ENCODE measurements around the gene ST3GAL3.

Gene ST3GAL3

DNA sequence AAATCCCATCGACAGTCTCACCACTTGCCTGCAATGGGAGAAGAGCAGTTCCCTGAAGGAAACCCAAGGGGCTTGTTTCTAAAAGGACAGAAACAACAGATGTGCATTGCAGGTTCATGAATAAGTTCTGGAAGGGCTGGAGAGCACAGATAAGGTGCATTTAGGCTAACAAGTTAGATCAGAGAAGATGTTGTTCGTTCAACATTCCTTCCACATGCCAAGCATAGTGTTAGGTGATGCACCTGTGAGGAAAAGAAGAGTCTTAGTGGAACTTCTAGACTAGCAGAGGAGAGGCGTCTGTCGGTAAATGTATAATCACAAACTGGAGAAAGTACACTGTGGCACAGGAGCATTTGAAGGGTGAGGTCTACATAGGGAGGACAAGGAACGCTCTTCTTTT is 98.0 kb downstream of the ST3GAL3 start:
- H3K36me3 ChIP-seq (ENCODE audit: control insufficient read depth in 2 of 2, insufficient read depth in 1 of 2, low read length in 2 of 2), result no peaks in the 10 kb centered on the region
- no peaks in the 10 kb centered on the region for H3K9me3 ChIP-seq (ENCODE audit: control insufficient read depth, insufficient read depth, low read depth, low read length)
- TF ChIP-seq, protein P1, sequence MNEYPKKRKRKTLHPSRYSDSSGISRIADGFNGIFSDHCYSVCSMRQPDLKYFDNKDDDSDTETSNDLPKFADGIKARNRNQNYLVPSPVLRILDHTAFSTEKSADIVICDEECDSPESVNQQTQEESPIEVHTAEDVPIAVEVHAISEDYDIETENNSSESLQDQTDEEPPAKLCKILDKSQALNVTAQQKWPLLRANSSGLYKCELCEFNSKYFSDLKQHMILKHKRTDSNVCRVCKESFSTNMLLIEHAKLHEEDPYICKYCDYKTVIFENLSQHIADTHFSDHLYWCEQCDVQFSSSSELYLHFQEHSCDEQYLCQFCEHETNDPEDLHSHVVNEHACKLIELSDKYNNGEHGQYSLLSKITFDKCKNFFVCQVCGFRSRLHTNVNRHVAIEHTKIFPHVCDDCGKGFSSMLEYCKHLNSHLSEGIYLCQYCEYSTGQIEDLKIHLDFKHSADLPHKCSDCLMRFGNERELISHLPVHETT (tag by site-specific recombination; IDR thresholded peaks at IDR 0.05), result no peak
- no peak for TF ChIP-seq EGR2 (tag by site-specific recombination; IDR thresholded peaks at IDR 0.05; ENCODE audit: low read depth)
- TF ChIP-seq, protein P2, sequence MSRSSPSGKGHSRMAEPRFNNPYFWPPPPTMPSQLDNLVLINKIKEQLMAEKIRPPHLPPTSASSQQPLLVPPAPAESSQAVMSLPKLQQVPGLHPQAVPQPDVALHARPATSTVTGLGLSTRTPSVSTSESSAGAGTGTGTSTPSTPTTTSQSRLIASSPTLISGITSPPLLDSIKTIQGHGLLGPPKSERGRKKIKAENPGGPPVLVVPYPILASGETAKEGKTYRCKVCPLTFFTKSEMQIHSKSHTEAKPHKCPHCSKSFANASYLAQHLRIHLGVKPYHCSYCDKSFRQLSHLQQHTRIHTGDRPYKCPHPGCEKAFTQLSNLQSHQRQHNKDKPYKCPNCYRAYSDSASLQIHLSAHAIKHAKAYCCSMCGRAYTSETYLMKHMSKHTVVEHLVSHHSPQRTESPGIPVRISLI (tag by site-specific recombination; IDR thresholded peaks at IDR 0.05), result no peak
- CTCF ChIA-PET, result no interaction called here
- no peak overlapping the region for H3K4me3 ChIP-seq (ENCODE audit: low read depth, low read length)
- no peak overlapping the region for H3K27ac ChIP-seq (ENCODE audit: extremely low read depth, low read depth, low read length)
- POLR2A ChIA-PET, result no interaction called here
- H3K4me1 ChIP-seq (ENCODE audit: control insufficient read depth, insufficient read depth, low read length), result no peaks in the 10 kb centered on the region

DNA sequence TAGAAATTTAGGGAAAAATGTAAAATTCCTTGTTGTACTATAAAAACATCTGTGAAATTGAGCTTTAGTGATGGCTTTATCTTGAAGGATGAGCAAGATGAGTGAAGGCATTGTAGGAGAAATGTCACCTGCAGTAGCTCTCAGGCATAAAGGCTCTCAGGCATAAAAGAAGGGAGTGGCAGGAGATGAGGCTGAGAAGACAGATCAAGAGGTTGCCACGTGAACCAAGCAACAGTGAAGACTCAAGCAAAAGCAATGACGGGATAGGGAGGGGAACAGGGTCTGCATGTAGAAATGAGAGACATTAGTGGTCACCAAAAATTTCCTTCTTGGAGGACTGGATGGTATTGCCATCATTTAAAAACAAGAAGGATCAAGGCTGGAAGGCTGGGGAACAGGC is 98.8 kb downstream of the ST3GAL3 start:
- Histone ChIP-seq H3K27ac (ENCODE audit: extremely low read depth, low read depth, low read length) (no peak overlapping the region), H3K4me3 (ENCODE audit: low read depth, low read length) (no peak overlapping the region), H3K4me1 (ENCODE audit: control insufficient read depth, insufficient read depth, low read length) (no peaks in the 10 kb centered on the region), H3K36me3 (ENCODE audit: control insufficient read depth in 2 of 2, insufficient read depth in 1 of 2, low read length in 2 of 2) (no peaks in the 10 kb centered on the region), H3K9me3 (ENCODE audit: control insufficient read depth, insufficient read depth, low read depth, low read length) (no peaks in the 10 kb centered on the region)
- CTCF ChIA-PET, result no interaction called here
- POLR2A ChIA-PET, result no interaction called here
- TF ChIP-seq, protein P3, sequence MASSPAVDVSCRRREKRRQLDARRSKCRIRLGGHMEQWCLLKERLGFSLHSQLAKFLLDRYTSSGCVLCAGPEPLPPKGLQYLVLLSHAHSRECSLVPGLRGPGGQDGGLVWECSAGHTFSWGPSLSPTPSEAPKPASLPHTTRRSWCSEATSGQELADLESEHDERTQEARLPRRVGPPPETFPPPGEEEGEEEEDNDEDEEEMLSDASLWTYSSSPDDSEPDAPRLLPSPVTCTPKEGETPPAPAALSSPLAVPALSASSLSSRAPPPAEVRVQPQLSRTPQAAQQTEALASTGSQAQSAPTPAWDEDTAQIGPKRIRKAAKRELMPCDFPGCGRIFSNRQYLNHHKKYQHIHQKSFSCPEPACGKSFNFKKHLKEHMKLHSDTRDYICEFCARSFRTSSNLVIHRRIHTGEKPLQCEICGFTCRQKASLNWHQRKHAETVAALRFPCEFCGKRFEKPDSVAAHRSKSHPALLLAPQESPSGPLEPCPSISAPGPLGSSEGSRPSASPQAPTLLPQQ (tag by site-specific recombination; IDR thresholded peaks at IDR 0.05), result no peak
- TF ChIP-seq ZNF561 (tag by site-specific recombination; IDR thresholded peaks at IDR 0.05; ENCODE audit: borderline replicate concordance) (no peak), ZFP41 (tag by site-specific recombination; IDR thresholded peaks at IDR 0.05; ENCODE audit: borderline replicate concordance) (no peak), GLIS1 (tag by site-specific recombination; IDR thresholded peaks at IDR 0.05) (no peak), ZNF521 (tag by site-specific recombination; IDR thresholded peaks at IDR 0.05) (no peak), ZSCAN16 (tag by site-specific recombination; IDR thresholded peaks at IDR 0.05) (no peak), ZNF426 (tag by site-specific recombination; IDR thresholded peaks at IDR 0.05) (no peak), ZNF777 (tag by site-specific recombination; IDR thresholded peaks at IDR 0.05; ENCODE audit: borderline replicate concordance) (no peak), ZNF776 (tag by site-specific recombination; IDR thresholded peaks at IDR 0.05; ENCODE audit: borderline replicate concordance) (no peak), ZNF202 (tag by site-specific recombination; IDR thresholded peaks at IDR 0.05; ENCODE audit: borderline replicate concordance) (no peak), ZNF394 (tag by site-specific recombination; IDR thresholded peaks at IDR 0.05; ENCODE audit: borderline replicate concordance) (no peak), TRIM28 (IDR thresholded peaks at IDR 0.05; ENCODE audit: borderline replicate concordance, low read length) (no peak), BCL11B (tag by site-specific recombination; IDR thresholded peaks at IDR 0.05; ENCODE audit: low read depth) (no peak), SALL2 (tag by site-specific recombination; IDR thresholded peaks at IDR 0.05; ENCODE audit: borderline replicate concordance) (no peak)
- TF ChIP-seq, protein P4, sequence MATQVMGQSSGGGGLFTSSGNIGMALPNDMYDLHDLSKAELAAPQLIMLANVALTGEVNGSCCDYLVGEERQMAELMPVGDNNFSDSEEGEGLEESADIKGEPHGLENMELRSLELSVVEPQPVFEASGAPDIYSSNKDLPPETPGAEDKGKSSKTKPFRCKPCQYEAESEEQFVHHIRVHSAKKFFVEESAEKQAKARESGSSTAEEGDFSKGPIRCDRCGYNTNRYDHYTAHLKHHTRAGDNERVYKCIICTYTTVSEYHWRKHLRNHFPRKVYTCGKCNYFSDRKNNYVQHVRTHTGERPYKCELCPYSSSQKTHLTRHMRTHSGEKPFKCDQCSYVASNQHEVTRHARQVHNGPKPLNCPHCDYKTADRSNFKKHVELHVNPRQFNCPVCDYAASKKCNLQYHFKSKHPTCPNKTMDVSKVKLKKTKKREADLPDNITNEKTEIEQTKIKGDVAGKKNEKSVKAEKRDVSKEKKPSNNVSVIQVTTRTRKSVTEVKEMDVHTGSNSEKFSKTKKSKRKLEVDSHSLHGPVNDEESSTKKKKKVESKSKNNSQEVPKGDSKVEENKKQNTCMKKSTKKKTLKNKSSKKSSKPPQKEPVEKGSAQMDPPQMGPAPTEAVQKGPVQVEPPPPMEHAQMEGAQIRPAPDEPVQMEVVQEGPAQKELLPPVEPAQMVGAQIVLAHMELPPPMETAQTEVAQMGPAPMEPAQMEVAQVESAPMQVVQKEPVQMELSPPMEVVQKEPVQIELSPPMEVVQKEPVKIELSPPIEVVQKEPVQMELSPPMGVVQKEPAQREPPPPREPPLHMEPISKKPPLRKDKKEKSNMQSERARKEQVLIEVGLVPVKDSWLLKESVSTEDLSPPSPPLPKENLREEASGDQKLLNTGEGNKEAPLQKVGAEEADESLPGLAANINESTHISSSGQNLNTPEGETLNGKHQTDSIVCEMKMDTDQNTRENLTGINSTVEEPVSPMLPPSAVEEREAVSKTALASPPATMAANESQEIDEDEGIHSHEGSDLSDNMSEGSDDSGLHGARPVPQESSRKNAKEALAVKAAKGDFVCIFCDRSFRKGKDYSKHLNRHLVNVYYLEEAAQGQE (tag by site-specific recombination; IDR thresholded peaks at IDR 0.05), result no peak
- TF ChIP-seq, protein P5, sequence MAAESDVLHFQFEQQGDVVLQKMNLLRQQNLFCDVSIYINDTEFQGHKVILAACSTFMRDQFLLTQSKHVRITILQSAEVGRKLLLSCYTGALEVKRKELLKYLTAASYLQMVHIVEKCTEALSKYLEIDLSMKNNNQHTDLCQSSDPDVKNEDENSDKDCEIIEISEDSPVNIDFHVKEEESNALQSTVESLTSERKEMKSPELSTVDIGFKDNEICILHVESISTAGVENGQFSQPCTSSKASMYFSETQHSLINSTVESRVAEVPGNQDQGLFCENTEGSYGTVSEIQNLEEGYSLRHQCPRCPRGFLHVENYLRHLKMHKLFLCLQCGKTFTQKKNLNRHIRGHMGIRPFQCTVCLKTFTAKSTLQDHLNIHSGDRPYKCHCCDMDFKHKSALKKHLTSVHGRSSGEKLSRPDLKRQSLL (tag by site-specific recombination; IDR thresholded peaks at IDR 0.05), result no peak
- TF ChIP-seq, protein P6, sequence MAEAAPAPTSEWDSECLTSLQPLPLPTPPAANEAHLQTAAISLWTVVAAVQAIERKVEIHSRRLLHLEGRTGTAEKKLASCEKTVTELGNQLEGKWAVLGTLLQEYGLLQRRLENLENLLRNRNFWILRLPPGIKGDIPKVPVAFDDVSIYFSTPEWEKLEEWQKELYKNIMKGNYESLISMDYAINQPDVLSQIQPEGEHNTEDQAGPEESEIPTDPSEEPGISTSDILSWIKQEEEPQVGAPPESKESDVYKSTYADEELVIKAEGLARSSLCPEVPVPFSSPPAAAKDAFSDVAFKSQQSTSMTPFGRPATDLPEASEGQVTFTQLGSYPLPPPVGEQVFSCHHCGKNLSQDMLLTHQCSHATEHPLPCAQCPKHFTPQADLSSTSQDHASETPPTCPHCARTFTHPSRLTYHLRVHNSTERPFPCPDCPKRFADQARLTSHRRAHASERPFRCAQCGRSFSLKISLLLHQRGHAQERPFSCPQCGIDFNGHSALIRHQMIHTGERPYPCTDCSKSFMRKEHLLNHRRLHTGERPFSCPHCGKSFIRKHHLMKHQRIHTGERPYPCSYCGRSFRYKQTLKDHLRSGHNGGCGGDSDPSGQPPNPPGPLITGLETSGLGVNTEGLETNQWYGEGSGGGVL (tag by site-specific recombination; IDR thresholded peaks at IDR 0.05), result no peak
